ENCODE results near the gene LAMTOR3. TPM values are rescaled to one million over a fixed set of nuclear protein-coding genes. Genes with fewer than 3 reads are reported as not detected.

Gene LAMTOR3
- polyA plus RNA-seq, 1 donor (not counting 4 experiments of a cell fraction or from before 2014, with no cell fraction given) = 92.2 TPM

GRCh38 chr4:99845179-99845578, 49.0 kb downstream of the LAMTOR3 start:
- no peaks in the 10 kb centered on the region for H4K20me1 ChIP-seq (ENCODE audit: control insufficient read depth, extremely low read depth, insufficient read depth, low read length)
- no peaks in the 10 kb centered on the region for H3K4me1 ChIP-seq (ENCODE audit: control insufficient read depth, extremely low read depth, insufficient read depth, low read length)
- TF ChIP-seq CTCF (optimal IDR thresholded peaks at IDR 0.05 in 1 of 3, IDR thresholded peaks at IDR 0.05 in 1 of 3, conservative IDR thresholded peaks at IDR 0.05 in 1 of 3; ENCODE audit: extremely low read depth in 1 of 3, insufficient read depth in 2 of 3, low read length in 3 of 3) = no peak
- TF ChIP-seq EZH2 (IDR thresholded peaks at IDR 0.05; ENCODE audit: low read length) = no peak
- dilution Hi-C loops (cut with MboI; ENCODE audit: extremely low pct_ligation_motif_present, low sequenced_read_pairs) = no loop called here
- DNase-seq (ENCODE audit: low read depth, low spot score) (no peak), FAIRE-seq (no peak)
- no peaks in the 10 kb centered on the region for H3K27me3 ChIP-seq (ENCODE audit: control insufficient read depth, extremely low read depth, insufficient read depth, low read length)
- H3K9ac ChIP-seq (ENCODE audit: control insufficient read depth, extremely low read depth, insufficient read depth, low read length) = no peak overlapping the region
- no peaks in the 10 kb centered on the region for H3K9me1 ChIP-seq (ENCODE audit: control insufficient read depth, extremely low read depth, insufficient read depth, low read length)
- peaks cover 15 to 23% of the 10 kb centered on the region in 2 experiments for H3K36me3 ChIP-seq (ENCODE audit: control insufficient read depth in 2 of 2, extremely low read depth in 1 of 2, insufficient read depth in 2 of 2, low read length in 2 of 2)
- no peak overlapping the region for H3K27ac ChIP-seq (ENCODE audit: control insufficient read depth, insufficient read depth, low read length)
- H3K79me2 ChIP-seq (ENCODE audit: control insufficient read depth, insufficient read depth, low read length) = no peaks in the 10 kb centered on the region
- no peaks in the 10 kb centered on the region for H3K9me3 ChIP-seq (ENCODE audit: control insufficient read depth, low read depth, low read length)
- no peak overlapping the region for H3K4me3 ChIP-seq (ENCODE audit: control insufficient read depth in 2 of 3, extremely low read depth in 1 of 3, insufficient read depth in 2 of 3, low read depth in 1 of 3, low read length in 3 of 3)
- H3K4me2 ChIP-seq (ENCODE audit: control insufficient read depth, extremely low read depth, insufficient read depth, low read depth, low read length) = no peak overlapping the region
- H2AFZ ChIP-seq (ENCODE audit: control insufficient read depth, low read length) = no peak overlapping the region

GRCh38 chr4:99844048-99844447, 50.2 kb downstream of the LAMTOR3 start:
- Histone ChIP-seq H3K4me1 (ENCODE audit: control insufficient read depth, extremely low read depth, insufficient read depth, low read length) (no peaks in the 10 kb centered on the region), H3K27me3 (ENCODE audit: control insufficient read depth, extremely low read depth, insufficient read depth, low read length) (no peaks in the 10 kb centered on the region), H3K27ac (ENCODE audit: control insufficient read depth, insufficient read depth, low read length) (no peak overlapping the region), H3K9me3 (ENCODE audit: control insufficient read depth, low read depth, low read length) (no peaks in the 10 kb centered on the region), H2AFZ (ENCODE audit: control insufficient read depth, low read length) (no peak overlapping the region), H3K9ac (ENCODE audit: control insufficient read depth, extremely low read depth, insufficient read depth, low read length) (no peak overlapping the region), H3K79me2 (ENCODE audit: control insufficient read depth, insufficient read depth, low read length) (peaks cover under 1% of the 10 kb centered on the region), H4K20me1 (ENCODE audit: control insufficient read depth, extremely low read depth, insufficient read depth, low read length) (no peaks in the 10 kb centered on the region), H3K9me1 (ENCODE audit: control insufficient read depth, extremely low read depth, insufficient read depth, low read length) (no peaks in the 10 kb centered on the region), H3K4me2 (ENCODE audit: control insufficient read depth, extremely low read depth, insufficient read depth, low read depth, low read length) (no peak overlapping the region), H3K4me3 (ENCODE audit: control insufficient read depth in 2 of 3, extremely low read depth in 1 of 3, insufficient read depth in 2 of 3, low read depth in 1 of 3, low read length in 3 of 3) (no peak overlapping the region), H3K36me3 (ENCODE audit: control insufficient read depth in 2 of 2, extremely low read depth in 1 of 2, insufficient read depth in 2 of 2, low read length in 2 of 2) (peaks cover 14 to 15% of the 10 kb centered on the region in 2 experiments)
- FAIRE-seq = no peak
- DNase-seq (ENCODE audit: low read depth, low spot score) = no peak
- dilution Hi-C loops (cut with MboI; ENCODE audit: extremely low pct_ligation_motif_present, low sequenced_read_pairs) = no loop called here
- TF ChIP-seq EZH2 (IDR thresholded peaks at IDR 0.05; ENCODE audit: low read length) (no peak), CTCF (optimal IDR thresholded peaks at IDR 0.05 in 1 of 3, IDR thresholded peaks at IDR 0.05 in 1 of 3, conservative IDR thresholded peaks at IDR 0.05 in 1 of 3; ENCODE audit: extremely low read depth in 1 of 3, insufficient read depth in 2 of 3, low read length in 3 of 3) (no peak)

Data from keratinocyte (primary cell).